Measurements from ENCODE around the gene CLIP3.
"Not testable (repeated sequence)": the region's sequence is repeated elsewhere in the genome, so short reads cannot be mapped to it uniquely, and the experiment has no call there.

CLIP3 gene

GRCh38 chr19:36008336-36008978 lies 24.2 kb downstream of the CLIP3 start, which contains the start of gene SYNE4:
TSS of gene SYNE4 (minus strand) at chr19:36008813. CDS start at chr19:36008681, 132 bp downstream.
- DNase-seq = no peak

- DNase-seq = no peak
These were observed 25.7 kb downstream of the CLIP3 start for GRCh38 chr19:36006955-36007354.

GRCh38 chr19:36003284-36003683 lies 29.4 kb downstream of the CLIP3 start:
- DNase-seq = no peak

- DNase-seq = no peak
These were observed 31.1 kb downstream of the CLIP3 start for GRCh38 chr19:36001605-36002004.

GRCh38 chr19:35996777-35997176 lies 35.9 kb downstream of the CLIP3 start:
- no peak for DNase-seq

GRCh38 chr19:35995048-35995993 lies 37.4 kb downstream of the CLIP3 start, which contains the start of gene SDHAF1:
TSS of gene SDHAF1 (plus strand) at chr19:35995188. CDS start at chr19:35995275, 87 bp downstream.
- DNase-seq = peak; percentile 92

GRCh38 chr19:35993923-35994598 lies 38.6 kb downstream of the CLIP3 start:
- no peak for DNase-seq

- DNase-seq = no peak
These were observed 39.5 kb downstream of the CLIP3 start for GRCh38 chr19:35992907-35993765.

- DNase-seq = no peak
These were observed 40.8 kb downstream of the CLIP3 start for GRCh38 chr19:35991731-35992450.

GRCh38 chr19:35990771-35991730 lies 41.6 kb downstream of the CLIP3 start:
- DNase-seq = no peak

- no peak for DNase-seq
These were observed 42.5 kb downstream of the CLIP3 start for GRCh38 chr19:35990156-35990555.

GRCh38 chr19:35988824-35989223 lies 43.8 kb downstream of the CLIP3 start:
- DNase-seq = no peak

GRCh38 chr19:35987571-35987896 lies 45.1 kb downstream of the CLIP3 start:
- DNase-seq = no peak

GRCh38 chr19:35986664-35987570 lies 45.8 kb downstream of the CLIP3 start:
- DNase-seq = peak; percentile 28

GRCh38 chr19:35986111-35986510 lies 46.6 kb downstream of the CLIP3 start:
- no peak for DNase-seq

GRCh38 chr19:35983177-35983576 lies 49.5 kb downstream of the CLIP3 start:
- no peak for DNase-seq

GRCh38 chr19:35980997-35981396 lies 51.7 kb downstream of the CLIP3 start:
- DNase-seq = not testable (repeated sequence)

- no peak for DNase-seq
These were observed 53.8 kb downstream of the CLIP3 start for GRCh38 chr19:35978832-35979365.

GRCh38 chr19:35978271-35978670 lies 54.4 kb downstream of the CLIP3 start:
- DNase-seq = no peak

Data from activated T-cell treated with anti-CD3 and anti-CD28 coated beads, Interleukin-2, amount 50 U/mL, for 1 hour (primary cell).